Stimulated activated CD4-positive, alpha-beta T cell treated with anti-CD3 and anti-CD28 coated beads, TNF-alpha, amount 100 ng/mL, for 1 hour (primary cell): Measurements from ENCODE around the gene RNF38.
"Not testable (repeated sequence)": the region's sequence is repeated elsewhere in the genome, so short reads cannot be mapped to it uniquely, and the experiment has no call there.

Source experiments
- DNase-seq, 3 donors: peaks; one replicate each; pipeline ENCODE4 v3.0.0-alpha.2; 2020; ENCODE audit warnings: low read depth in 3 of 3, low spot score in 1 of 3

RNF38 gene

DNA sequence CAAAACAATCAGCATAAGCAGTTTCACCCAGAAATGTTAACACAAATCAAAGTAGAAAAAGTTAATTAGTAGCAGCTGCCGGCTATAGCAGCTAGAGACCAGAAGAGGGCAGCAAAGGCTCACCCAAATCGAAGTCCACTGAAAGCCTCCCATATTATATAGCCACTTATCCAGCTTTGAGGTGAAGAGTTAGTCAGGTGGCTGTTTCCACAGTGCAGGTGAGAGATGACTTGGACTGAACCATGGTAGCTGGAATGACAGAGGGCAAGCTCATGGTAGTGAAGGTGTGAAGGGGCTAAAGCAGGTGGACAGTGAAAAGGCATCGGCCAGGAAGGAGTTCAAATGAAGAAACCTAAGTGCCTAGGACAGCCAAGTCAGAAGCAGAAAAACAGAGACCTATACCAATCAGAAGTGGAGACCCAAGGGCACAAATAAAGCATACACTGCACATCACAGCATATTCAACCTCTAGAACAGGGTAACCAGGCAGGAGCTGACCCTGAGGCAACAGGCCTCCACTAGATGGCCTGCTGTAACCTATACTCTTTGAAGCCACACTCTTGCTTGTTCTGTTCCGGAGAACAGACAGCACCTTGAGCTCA lies 7.2 kb upstream of the RNF38 start:
- peak; percentile 18 to 35 (median 34) for DNase-seq

DNA sequence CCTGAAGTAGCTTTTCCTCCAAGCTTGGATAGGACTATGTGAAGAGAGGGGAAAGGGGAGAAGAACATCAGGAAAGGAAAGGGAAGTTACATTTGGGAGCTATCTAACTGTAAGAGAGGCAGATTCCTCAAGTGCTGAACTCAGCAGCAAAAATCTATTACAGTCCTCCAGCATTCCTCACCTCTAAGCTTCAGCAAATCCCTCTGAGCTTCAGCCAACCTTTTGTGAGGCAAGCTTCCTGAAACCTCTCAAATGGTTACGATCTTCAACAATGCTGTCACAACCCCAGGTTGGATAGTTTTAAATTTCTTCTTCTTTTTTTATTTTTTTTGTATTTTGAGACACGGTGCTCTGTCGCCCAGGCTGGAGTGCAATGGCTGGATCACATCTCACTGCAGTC lies 2.5 kb upstream of the RNF38 start:
- no peak for DNase-seq

DNA sequence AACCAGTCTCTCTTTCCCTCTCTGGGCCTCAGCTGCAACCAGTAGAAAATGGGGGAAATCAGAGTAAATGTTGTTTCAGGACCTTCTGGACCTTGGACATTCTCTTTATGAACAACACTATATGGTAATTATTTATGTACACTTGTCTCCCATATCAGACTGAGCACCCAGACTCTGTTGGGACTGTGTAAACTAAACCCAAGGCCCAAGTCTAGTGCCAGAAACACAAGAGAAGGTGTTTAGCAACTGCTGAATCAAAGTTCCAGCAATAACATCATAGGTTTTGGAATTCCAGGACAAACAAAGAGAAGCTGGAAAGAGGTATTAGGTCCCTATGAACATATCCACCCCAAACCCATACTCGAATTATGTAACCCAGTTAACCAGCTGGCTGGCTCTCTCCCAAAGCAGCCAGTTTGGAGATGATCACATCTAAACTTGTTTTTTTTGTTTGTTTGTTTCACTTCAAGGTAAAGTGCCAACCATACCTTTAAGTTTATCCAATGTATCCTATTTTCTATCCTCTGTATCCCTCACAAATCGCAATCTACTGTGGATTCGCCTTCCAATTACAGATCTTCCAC lies 1.9 kb upstream of the RNF38 start:
- DNase-seq = no peak

DNA sequence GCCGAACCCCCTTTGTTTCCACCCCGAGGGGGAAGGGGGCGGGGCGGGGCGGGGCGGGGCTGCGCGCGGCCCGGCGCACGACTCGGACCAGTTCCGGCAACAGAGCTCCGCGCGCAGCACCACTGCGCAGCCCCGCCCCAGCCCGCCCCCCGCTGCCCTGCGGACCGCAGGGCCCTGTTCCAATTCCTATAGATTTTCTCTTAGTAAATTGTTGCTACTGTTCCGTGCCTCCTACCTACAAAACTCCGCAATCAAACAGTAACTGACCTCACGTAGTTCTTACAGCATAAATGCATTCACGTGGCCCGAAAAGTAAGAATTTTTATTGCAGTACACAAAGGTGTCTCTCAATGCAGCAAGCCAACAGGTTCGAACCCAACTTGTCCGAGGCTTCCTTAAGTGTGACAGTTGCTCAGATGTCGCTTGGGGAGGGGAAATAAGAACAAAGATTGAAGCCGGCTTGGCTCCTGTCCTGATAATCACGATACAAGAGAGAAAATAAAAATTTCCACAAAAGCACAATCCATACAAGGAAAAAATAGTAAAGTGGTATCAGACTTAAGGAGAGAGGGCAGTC lies 1.2 kb upstream of the RNF38 start:
- no peak for DNase-seq

DNA sequence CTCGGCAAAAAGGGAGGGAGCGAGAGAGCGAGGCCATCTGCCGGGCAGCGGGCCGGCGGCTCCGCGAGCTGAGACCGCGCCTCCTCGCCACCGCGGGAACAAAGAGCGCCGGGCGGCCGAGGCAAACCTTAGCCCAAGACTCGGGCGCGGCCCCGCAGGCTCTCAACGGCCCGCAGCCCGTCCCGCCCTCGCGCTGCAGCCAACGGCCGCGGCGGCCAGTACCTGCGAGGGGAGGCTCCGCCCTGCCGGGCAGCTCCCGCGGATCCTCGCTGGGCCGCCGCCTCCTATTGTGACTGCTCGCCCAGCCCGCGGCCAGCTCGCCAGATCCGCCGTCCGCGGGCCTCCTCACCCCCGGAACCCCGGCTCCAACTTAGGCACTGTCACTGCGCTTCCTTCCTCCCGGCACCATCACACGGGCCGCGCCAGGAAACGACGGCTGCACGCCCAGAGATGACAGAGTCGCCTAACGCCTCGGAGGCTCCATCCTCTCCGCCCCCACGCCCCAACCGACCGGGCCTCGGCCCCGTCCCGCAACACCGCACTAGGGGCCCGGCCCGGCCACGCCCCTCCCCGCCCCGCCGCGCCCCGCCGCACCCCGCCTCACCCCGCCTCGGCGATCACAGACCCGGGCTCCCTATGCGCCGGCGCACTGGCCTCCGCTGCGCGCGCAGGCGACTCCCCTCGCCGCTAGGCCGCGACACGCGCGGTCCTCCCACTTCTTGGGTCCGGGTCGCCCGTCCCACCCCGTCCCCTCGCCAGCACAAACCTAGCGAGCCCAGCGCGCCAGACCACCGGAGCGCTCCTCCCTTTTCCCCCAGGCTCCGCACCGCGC lies 479 bp upstream of the RNF38 start:
- peak; percentile 77 to 92 (median 83) for DNase-seq

DNA sequence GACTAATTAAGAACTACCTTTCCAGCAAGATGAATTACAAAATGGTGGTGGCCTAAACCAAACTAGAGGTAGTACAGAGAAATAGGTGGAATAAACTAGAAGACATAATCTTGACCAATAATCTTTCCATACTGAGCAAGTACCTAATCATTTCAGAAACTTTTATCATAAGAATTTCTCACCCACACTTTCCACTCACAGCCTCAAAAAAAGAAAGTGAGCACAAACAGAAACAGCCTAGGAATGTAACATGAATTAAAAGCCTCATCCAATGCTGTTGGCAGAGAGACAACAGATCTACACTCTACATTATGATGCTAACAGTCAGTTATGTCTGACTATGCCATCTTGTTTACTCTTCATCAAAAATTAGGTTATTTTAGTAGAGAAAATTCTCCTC lies 1.3 kb downstream of the RNF38 start:
- DNase-seq = no peak

DNA sequence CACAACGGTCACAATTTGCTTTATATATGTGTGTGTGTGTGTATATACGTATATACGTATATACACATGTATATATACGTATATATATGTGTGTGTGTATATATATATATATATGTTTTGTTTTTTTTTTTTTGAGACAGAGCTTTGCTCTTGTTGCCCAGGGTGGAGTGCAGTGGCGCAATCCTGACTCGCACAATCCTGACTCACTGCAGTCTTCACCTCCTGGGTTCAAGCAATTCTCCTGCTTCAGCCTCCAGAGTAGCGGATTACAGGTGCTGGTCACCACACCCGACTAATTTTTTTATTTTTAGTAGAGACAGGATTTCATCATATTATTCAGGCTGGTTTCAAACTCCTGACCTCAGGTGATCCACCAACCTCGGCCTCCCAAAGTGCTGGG lies 3.1 kb downstream of the RNF38 start:
- DNase-seq = no peak

DNA sequence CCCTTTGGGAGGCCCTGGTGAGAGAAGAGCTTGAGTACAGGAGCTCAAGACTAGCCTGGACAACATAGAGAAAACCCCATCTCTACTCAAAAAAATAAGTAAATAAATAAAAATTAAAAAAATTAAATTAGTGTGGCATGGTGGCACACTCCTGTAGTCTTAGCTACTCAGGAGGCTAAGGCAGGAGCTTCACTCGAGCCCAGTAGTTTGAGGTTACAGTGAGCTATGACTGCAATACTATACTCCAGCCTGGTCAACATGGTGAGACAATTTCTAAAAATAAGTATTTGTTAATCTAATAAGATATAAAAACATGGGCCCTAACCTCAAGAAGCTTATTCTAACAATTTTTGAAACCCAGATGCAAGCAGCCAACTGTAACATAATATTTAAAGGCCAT lies 7.6 kb downstream of the RNF38 start:
- no peak for DNase-seq

DNA sequence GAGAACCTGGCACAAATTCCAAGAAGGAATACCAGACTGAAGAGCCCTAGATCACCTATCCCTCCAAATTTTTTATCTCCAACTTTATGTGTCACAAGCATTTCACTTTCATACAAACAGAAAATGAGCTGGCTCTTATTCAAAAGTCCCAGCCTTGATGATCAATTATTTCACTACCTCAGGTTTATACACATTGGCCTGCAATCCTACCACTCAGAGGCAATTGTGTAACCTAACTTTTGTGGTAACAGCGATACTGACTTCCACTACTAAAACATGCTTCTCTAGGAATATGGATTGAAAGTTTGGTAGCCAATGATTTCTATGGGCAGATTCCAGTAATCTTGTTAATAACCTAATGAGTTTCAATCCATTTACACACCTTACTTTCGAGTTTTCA lies 10.5 kb downstream of the RNF38 start:
- DNase-seq = no peak

DNA sequence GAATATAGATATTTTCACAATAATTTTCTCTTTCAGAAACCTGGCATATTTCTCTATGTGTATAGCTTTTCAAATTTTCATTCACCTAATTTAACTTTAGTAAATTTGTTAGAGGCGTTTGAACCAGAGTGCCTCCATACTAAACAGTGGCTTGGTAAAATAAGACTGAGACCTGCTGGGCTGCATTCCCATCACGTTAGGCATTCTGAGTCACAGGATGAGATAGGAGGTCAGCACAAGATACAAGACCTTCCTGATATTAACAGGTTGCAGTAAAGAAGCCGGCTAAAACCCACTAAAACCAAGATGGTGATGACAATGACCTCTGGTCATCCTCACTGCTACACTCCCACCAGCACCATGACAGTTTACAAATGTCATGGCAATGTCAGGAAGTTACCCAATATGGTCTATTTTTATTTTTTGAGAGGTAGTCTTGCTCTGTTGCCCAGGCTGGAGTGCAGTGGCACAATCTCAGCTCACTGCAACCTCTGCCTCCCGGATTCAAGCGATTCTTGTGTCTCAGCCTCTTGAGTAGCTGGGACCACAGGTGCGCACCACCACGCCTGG lies 13.6 kb downstream of the RNF38 start:
- not testable (repeated sequence) for DNase-seq

DNA sequence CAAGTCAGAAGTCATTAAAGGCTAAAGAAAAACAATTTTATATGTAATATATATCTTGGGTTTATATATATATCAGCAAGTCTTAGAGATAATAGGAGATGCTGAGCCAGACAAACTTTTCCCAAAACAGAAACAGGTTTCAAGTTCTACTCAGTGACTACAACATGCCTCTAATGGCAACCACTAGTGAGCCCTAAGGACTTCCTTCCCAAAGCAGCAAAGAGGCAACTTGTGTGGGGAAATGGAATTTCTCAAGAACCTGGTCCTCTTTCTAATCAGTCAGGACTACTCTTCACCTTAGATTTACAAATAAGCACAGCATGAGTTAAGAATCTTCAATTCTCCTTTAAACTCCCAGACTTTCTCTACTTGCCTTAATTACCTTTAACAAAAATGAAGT lies 17.6 kb downstream of the RNF38 start:
- no peak for DNase-seq

DNA sequence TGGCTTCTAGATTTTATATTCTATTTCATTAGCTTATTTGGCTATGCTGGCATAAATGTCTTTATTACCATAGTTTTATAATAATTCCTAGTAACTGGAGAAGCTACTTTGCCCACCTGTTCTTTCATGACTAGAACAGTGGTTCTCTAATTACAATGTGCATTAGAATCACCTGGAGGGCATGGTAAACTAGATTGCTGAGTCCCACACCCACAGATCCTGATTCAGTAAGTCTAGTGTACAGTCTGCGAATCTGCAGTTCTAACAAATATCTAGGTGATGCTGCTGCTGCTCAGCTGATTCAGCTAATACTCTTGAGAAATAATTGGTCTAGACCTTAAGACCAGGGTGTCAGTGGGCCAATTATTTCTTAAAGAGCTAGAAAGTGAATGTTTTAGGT lies 35.5 kb downstream of the RNF38 start:
- no peak for DNase-seq

DNA sequence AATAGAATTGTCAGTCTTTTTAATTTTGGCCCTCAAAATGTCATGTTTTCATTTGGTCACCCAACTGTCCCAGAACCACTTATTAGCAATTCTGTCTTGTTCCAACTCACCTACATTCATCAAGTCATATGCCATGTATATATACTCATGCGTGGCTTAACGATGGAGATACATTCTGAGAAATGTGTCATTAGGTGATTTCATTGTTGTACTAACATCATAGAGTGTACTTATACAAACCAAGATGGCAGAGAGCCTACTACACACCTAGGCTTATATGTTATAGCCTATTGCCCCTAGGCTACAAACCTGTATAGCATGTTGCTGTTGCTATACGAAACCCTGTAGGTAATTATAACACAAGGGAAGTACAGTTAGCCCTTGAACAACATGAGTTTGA lies 36.6 kb downstream of the RNF38 start:
- no peak for DNase-seq

DNA sequence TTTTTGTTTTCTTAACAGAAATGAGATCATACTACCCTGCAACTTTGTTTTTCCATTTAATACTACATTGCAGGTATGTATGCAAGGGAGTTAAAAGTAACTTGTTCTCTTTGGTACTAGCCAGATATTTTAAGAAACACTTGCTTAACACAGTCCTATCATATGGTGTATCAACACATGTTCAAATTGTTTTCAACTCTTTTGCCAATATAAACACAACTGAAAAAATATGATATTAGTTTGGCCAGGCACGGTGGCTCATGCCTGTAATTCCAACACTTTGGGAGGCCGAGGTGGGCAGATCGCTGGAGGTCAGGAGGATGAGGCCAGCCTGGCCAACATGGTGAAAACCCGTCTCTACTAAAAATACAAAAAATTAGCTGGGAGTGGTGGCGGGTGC lies 41.6 kb downstream of the RNF38 start:
- DNase-seq = no peak

DNA sequence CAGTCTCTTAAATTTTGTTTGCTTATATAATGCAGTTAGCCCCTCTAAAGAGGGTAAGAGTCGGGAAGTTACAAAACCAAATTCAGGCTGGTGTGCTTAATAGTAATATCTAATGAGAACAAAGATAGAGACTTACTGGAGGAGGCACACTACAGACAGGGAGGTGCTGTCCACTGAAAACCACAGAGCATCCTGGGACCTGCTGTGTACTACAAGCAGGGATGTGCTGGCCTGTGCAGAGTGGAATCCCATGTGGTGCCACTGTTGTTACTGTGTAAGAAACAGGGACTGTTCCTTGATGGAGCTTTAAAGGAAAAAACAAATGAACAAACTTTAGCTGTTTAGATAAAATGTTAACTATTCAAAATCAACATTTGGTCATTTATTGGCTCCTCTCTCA lies 42.4 kb downstream of the RNF38 start:
- no peak for DNase-seq

DNA sequence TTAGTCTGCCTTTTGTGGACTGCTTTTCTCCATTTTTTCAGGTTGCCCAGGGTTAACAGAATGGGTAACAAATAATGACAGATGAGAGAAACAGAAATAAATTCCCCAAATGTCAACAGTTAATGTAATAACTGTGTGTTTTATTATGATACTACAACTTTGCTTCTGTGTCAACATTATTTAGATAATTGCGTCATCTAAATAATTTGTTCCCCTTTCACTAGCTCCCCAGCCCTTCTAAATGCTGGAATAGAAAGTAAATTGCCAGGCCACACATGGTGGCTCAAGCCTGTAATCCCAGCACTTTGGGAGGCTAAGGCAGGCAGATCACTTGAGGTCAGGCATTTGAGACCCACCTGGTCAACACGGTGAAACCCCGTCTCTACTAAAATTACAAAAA lies 53.5 kb downstream of the RNF38 start:
- DNase-seq = no peak

DNA sequence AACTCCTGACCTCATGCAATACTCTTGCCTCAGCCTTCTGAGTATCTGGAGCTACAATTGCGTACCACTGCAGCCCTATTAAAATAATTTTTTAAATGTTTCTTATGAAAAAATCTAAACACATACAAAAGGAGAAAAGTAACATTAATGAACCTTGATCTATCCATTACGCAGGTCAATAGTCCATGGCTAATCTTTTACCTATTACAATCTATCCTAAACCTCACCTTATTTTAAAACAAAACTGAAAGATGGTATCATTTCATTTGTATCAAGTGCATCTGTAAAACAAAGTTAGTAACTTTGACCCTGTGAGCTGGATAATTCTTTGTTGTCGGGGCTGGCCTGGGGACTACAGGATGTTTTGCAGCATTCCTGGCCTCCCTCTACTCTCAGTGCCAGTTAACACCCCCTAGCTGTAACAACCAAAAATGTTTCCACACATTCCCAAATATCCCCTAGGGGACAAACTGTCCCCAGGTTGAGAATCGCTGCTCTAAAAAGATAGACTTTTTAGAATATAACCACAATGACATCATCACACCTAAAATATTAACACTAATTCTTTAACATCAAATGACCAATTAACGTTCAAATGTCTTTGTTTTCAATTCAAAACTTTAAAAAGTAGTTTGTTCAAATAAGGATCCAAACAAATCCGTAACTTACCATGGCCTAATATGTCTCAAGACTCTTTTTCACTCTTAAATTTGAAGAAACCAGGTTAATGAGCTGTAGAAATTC lies 54.8 kb downstream of the RNF38 start:
- DNase-seq = no peak

DNA sequence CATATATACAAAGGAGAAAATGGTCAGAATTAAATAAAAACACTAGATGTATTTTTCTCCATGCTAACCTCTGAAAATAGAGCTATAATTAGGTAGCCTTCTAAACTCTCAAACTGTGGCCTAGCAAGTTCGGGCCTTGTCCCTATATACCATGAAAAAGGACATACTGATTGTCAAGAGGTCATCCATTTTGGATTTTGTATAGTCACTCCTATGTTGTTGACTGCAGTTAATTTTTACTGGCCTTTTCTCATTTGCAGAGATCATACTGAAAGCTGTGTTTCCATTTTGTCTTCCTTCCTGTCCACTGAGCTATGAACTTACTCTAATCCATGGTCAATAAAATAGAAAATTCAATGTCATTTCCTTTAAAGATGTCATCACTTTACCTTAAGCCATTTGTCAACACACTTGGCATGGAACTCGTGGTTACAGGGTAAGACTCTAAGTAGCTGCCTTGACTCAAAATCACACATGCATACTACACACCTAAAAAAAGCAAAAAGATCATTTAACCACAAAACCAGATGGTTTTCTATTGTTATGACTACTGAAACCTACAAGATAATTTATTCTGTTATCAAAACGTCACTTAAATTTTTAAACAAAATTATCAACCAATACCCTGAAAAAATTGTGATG lies 58.0 kb downstream of the RNF38 start:
- DNase-seq = no peak

DNA sequence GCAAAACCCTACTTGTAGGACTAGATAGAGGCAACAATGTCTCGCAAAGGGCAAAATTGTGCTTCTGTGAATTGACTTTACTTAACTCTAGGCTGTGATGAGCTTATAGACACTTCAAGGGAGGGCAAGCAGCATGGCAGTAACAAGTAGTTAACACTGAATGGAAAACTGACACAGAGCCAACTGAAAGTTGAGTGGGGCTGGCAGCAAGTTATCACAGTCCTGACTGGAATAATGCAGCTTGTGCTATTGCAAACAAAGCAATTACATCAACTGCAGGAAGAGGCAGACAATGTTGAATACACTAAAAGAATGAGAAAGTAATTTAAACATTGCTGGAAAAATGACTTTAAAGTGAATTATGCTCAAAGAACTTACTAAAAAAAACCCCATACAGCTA lies 62.2 kb downstream of the RNF38 start:
- no peak for DNase-seq

DNA sequence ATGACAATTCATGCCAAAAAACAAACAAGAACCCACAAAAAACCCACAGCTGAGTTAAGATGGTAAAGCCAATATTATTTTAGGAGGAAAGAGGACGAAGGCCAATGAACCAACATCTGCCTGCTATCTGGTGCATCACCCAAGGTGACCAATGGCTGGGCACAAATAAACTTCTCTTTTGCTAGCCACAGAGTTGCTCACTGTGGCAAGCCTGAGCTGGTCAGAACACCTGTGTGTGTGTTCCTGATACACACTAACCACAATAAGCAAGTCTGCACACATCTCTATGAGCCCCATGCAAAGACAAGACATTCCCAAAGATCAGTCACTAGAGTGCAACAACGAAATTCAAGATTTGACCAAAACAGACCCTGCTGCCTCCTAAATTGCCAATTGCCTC lies 63.1 kb downstream of the RNF38 start:
- no peak for DNase-seq
